ENCODE measurements around the gene SLC9B2. TPM values are rescaled to one million over a fixed set of nuclear protein-coding genes. Genes with fewer than 3 reads are reported as not detected.
A peak's percentile ranks its signal among the peaks of the same experiment; 100 is the strongest.

Gene SLC9B2, protein sequence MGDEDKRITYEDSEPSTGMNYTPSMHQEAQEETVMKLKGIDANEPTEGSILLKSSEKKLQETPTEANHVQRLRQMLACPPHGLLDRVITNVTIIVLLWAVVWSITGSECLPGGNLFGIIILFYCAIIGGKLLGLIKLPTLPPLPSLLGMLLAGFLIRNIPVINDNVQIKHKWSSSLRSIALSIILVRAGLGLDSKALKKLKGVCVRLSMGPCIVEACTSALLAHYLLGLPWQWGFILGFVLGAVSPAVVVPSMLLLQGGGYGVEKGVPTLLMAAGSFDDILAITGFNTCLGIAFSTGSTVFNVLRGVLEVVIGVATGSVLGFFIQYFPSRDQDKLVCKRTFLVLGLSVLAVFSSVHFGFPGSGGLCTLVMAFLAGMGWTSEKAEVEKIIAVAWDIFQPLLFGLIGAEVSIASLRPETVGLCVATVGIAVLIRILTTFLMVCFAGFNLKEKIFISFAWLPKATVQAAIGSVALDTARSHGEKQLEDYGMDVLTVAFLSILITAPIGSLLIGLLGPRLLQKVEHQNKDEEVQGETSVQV
- polyA plus RNA-seq (2011; rRNA removed): 12.6 and 15.9 TPM in 2 replicates
- 5.6 and 6.4 TPM in 2 replicates for polyA minus RNA-seq (2011; rRNA and poly(A)+ RNA removed)

DNA sequence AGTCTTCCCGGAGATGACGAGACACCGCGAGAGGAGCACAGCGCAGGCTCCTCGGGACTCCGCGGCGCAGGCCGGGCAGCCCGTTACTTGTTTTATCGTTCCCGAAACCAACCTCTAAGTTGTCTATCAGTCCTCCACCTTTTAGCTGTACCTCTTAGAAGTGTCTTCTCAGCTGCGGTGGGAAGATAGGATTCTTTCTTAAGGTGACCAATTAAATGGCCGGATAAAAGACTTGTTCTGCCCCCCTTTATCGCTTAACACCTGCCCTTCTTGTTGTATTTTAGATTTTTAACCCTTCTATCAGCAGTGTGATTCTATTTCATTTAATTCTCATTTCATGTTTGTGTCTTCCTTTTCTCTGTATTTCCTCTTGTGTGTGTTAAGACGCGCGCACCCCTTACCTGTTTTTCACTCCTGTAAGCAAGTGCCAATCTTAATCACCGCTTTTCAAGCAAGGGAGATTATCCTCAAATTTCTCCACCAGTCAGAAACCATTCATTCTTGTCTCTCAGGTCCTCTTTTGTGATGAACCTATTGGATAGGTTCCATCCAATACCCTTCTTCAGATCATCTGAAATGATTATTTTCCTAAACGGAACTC is at the start of gene SLC9B2:
SLC9B2 (minus strand) TSS at position 15 of the 601 bp plus-strand sequence. CDS start 9,211 bp downstream, outside the sequence.
- H3K36me3 ChIP-seq (ENCODE audit: control insufficient read depth, insufficient read depth, low read length): peaks cover 1% of the 10 kb centered on the region; the same call in 1 of the 2 replicates
- TF ChIP-seq, protein P1, sequence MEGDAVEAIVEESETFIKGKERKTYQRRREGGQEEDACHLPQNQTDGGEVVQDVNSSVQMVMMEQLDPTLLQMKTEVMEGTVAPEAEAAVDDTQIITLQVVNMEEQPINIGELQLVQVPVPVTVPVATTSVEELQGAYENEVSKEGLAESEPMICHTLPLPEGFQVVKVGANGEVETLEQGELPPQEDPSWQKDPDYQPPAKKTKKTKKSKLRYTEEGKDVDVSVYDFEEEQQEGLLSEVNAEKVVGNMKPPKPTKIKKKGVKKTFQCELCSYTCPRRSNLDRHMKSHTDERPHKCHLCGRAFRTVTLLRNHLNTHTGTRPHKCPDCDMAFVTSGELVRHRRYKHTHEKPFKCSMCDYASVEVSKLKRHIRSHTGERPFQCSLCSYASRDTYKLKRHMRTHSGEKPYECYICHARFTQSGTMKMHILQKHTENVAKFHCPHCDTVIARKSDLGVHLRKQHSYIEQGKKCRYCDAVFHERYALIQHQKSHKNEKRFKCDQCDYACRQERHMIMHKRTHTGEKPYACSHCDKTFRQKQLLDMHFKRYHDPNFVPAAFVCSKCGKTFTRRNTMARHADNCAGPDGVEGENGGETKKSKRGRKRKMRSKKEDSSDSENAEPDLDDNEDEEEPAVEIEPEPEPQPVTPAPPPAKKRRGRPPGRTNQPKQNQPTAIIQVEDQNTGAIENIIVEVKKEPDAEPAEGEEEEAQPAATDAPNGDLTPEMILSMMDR (IDR thresholded peaks at IDR 0.05; ENCODE audit: insufficient read depth, low read depth, low read length): no peak
- peak within 1 kb of the TSS; percentile 68 for H3K4me3 ChIP-seq (ENCODE audit: low read depth, low read length)
- ChIA-PET POLR2A (no interaction called here), CTCF (interaction anchor here (1.5 to 2.1 kb wide), 3 partner anchors 22 to 456 kb away, joined by 4 to 7 read pairs (median 5); partner anchors contain the start of gene BDH2)
- no peaks in the 10 kb centered on the region for H3K27me3 ChIP-seq (ENCODE audit: control insufficient read depth, insufficient read depth, low read length)
- no peak for DNase-seq (ENCODE audit: low read depth)

DNA sequence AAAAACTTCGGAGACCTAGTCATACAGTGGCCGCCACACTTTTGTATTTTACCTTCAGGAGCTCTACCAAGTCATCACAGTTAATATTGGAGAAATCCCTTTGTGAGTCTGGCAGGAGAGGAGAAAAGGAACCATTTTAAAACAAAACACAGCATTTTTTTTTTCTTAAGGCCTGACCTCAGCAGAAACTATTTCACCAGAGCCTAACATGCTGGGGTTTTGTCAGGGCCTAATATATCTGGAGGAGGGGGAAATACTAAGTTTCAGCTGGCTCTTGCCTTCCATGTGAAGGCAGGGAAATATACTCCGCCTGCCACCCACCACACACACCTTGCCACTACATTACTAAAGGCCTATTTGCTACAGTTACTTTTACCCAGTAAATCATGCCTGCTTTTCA is 49.6 kb upstream of the SLC9B2 start:
- CTCF ChIA-PET: no interaction called here
- POLR2A ChIA-PET: no interaction called here
- H3K27me3 ChIP-seq (ENCODE audit: control insufficient read depth, insufficient read depth, low read length): no peaks in the 10 kb centered on the region
- no peaks in the 10 kb centered on the region for H3K36me3 ChIP-seq (ENCODE audit: control insufficient read depth, insufficient read depth, low read length)
- H3K4me3 ChIP-seq (ENCODE audit: low read depth, low read length): no peak overlapping the region
- DNase-seq (ENCODE audit: low read depth): no peak
- TF ChIP-seq, protein P1 (IDR thresholded peaks at IDR 0.05; ENCODE audit: insufficient read depth, low read depth, low read length): no peak

DNA sequence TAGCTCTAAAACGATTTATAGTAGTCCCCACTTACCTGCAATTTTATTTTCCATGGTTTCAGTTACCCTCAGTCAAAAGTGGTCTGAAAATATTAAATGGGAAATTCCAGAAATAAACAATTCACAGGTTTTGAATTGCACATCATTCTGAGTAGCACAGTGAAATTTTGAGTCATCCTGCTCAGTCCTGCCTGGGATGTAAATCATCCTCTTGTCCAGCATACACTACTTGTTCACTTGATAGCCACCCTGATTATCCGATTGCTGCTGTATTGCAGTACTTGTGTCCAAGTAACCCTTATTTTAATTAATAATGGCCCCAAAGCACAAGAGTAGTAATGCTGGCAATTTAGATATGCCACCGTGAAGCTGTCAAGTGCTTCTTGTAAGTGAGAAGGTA is 46.6 kb upstream of the SLC9B2 start:
- no peak for DNase-seq (ENCODE audit: low read depth)
- Histone ChIP-seq H3K4me3 (ENCODE audit: low read depth, low read length) (no peak overlapping the region), H3K27me3 (ENCODE audit: control insufficient read depth, insufficient read depth, low read length) (no peaks in the 10 kb centered on the region), H3K36me3 (ENCODE audit: control insufficient read depth, insufficient read depth, low read length) (no peaks in the 10 kb centered on the region)
- POLR2A ChIA-PET: no interaction called here
- TF ChIP-seq, protein P1 (IDR thresholded peaks at IDR 0.05; ENCODE audit: insufficient read depth, low read depth, low read length): no peak
- CTCF ChIA-PET: interaction anchor here (1.1 kb wide), 2 partner anchors 12 to 31 kb away, joined by 3 to 4 read pairs; no protein-coding TSS in a partner anchor

DNA sequence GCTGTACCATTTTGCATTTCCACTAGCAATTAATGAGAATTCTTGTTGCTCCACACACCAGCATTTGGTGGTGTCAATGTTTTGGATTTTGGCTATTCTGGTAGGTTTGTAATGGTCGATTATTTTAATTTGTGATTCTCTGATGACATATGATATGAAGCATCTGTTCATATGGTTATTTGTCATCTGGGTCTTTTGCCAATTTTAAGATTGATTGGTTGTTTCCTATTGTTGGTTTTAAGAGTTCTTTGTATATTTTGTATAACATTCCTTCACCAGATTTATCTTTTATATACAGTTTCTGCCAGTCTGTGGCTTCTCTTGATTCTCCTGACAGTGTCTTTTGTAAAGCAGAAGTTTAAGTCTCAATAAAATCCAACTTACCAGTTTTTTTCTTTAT is 41.6 kb upstream of the SLC9B2 start:
- POLR2A ChIA-PET: no interaction called here
- TF ChIP-seq, protein P1 (IDR thresholded peaks at IDR 0.05; ENCODE audit: insufficient read depth, low read depth, low read length): no peak
- CTCF ChIA-PET: no interaction called here
- Histone ChIP-seq H3K27me3 (ENCODE audit: control insufficient read depth, insufficient read depth, low read length) (no peaks in the 10 kb centered on the region), H3K4me3 (ENCODE audit: low read depth, low read length) (no peak overlapping the region), H3K36me3 (ENCODE audit: control insufficient read depth, insufficient read depth, low read length) (no peaks in the 10 kb centered on the region)
- DNase-seq (ENCODE audit: low read depth): no peak

DNA sequence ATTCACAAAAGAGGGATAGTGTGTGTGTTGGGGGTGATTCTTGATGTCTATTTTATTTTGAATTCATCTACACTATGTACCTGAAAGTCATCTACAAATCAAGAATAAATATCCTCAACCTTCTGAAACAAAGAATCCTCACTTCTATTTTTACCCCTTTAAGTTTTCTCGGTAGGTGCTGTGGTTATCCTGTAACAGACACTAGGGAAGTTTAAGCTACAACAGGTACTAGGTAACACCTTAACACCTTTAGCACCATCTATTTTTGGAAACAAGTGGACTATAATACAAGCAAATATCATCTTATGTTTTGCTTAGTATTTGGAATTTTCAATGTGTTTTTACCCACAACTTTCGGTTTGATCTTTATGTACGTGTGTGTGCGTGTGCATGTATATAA is 35.0 kb upstream of the SLC9B2 start:
- Histone ChIP-seq H3K36me3 (ENCODE audit: control insufficient read depth, insufficient read depth, low read length) (no peaks in the 10 kb centered on the region), H3K27me3 (ENCODE audit: control insufficient read depth, insufficient read depth, low read length) (no peaks in the 10 kb centered on the region), H3K4me3 (ENCODE audit: low read depth, low read length) (no peak overlapping the region)
- CTCF ChIA-PET: interaction anchor here (1.5 to 3.7 kb wide), 2 partner anchors 9 to 12 kb away, joined by 3 to 14 read pairs; partner anchors contain the start of gene BDH2
- POLR2A ChIA-PET: no interaction called here
- no peak for DNase-seq (ENCODE audit: low read depth)
- TF ChIP-seq, protein P1 (IDR thresholded peaks at IDR 0.05; ENCODE audit: insufficient read depth, low read depth, low read length): no peak
